CD4-positive, alpha-beta T cell (primary cell): ENCODE results near the gene AK8. TPM values are rescaled to one million over a fixed set of nuclear protein-coding genes. Genes with fewer than 3 reads are reported as not detected.

Source experiments
- ATAC-seq: fragments of 200-7000 bp; cut with Tn5 transposase; one replicate; pipeline ENCODE4 v1.10.0; 2022; ENCODE audit warnings: mild to moderate bottlenecking; ENCODE audit not compliant: poor library complexity
- CTCF ChIA-PET: fragments of 350-600 bp; sonication (Branson Sonifier 250); formaldehyde crosslinking; loops from one replicate; lab custom pipeline; 2021; ENCODE audit warnings: antibody characterized with exemption, inconsistent platforms; lab: Charles Lee
- POLR2A ChIA-PET: fragments of 350-600 bp; sonication (Branson Sonifier 250); formaldehyde crosslinking; loops from one replicate; lab custom pipeline; 2021; ENCODE audit warnings: antibody characterized with exemption, inconsistent platforms; lab: Charles Lee
- DNase-seq, 14 experiments: peaks; one replicate each; pipeline ENCODE4 v3.0.0-alpha.2; 2013 to 2020; ENCODE audit warnings: mixed read lengths in 2 of 14
- H3K27ac ChIP-seq, 2 donors: one replicate each; pipeline versions ENCODE4 v1.5.1 to v1.7.0; 2013; ENCODE audit warnings: low read length in 2 of 2, low read depth in 1 of 2, mild to moderate bottlenecking in 1 of 2
- H3K27me3 ChIP-seq, 2 experiments: 1 replicate in 1 of 2; 2 replicates in 1 of 2; pipeline versions ENCODE4 v1.6.1 to v1.7.0; 2013; ENCODE audit warnings: low read length in 2 of 2, control low read depth in 1 of 2, mild to moderate bottlenecking in 1 of 2, moderate library complexity in 1 of 2; ENCODE audit not compliant: insufficient read depth in 2 of 2, control insufficient read depth in 1 of 2
- H3K36me3 ChIP-seq: one replicate; pipeline ENCODE4 v1.6.1; 2013; ENCODE audit warnings: low read length, control low read depth; ENCODE audit not compliant: insufficient read depth
- H3K4me1 ChIP-seq: one replicate; pipeline ENCODE4 v1.6.1; 2013; ENCODE audit warnings: low read length, control low read depth; ENCODE audit not compliant: insufficient read depth
- H3K4me3 ChIP-seq: one replicate; pipeline ENCODE4 v1.5.1; 2013; ENCODE audit warnings: mild to moderate bottlenecking, low read length, moderate library complexity
- H3K9me3 ChIP-seq, 2 experiments: 1 replicate in 1 of 2; 2 replicates in 1 of 2; pipeline versions ENCODE4 v1.6.1 to v1.7.0; 2013; ENCODE audit warnings: low read length in 2 of 2, mild to moderate bottlenecking in 2 of 2, control low read depth in 1 of 2, moderate library complexity in 1 of 2; ENCODE audit not compliant: control insufficient read depth in 1 of 2, insufficient read depth in 1 of 2
- H3K27ac Mint-ChIP-seq: one replicate; pipeline ENCODE4 v1.8.0; 2020; ENCODE audit warnings: mixed read lengths
- H3K27me3 Mint-ChIP-seq: one replicate; pipeline ENCODE4 v1.8.0; 2021; ENCODE audit warnings: mixed read lengths
- H3K36me3 Mint-ChIP-seq: one replicate; pipeline ENCODE4 v1.8.0; 2021; ENCODE audit warnings: low read depth, mixed read lengths
- H3K4me1 Mint-ChIP-seq: one replicate; pipeline ENCODE4 v1.8.0; 2021; ENCODE audit warnings: low read depth, mixed read lengths
- H3K4me3 Mint-ChIP-seq: one replicate; pipeline ENCODE4 v1.8.0; 2020; ENCODE audit warnings: mild to moderate bottlenecking, mixed read lengths
- H3K9me3 Mint-ChIP-seq: one replicate; pipeline ENCODE4 v1.8.0; 2020; ENCODE audit warnings: mixed read lengths
- CTCF ChIP-seq: fragments of 200-600 bp; IDR thresholded peaks from one replicate; pipeline ENCODE4 v1.8.0; 2022; ENCODE audit warnings: antibody characterized with exemption, mild to moderate bottlenecking
- intact Hi-C, 2 experiments: fragments of 100-400 bp; cut with DNase I in 1 of 2; cut with micrococcal nuclease in 1 of 2; formaldehyde crosslinking; loops; one replicate each; pipeline versions ENCODE4 v1.15.1 to v1.9.0; 2023 to 2025; cut with DNase I, micrococcal nuclease
- total RNA-seq, 174 experiments: library from RNA in 2 of 174; stranded (reverse) in 2 of 174; gene quantifications; one replicate each; pipeline ENCODE4 v1.2.3 and lab custom pipeline; 2021 to 2026

The AK8 gene
- total RNA-seq, 2 experiments from 2014 or later: not detected

DNA sequence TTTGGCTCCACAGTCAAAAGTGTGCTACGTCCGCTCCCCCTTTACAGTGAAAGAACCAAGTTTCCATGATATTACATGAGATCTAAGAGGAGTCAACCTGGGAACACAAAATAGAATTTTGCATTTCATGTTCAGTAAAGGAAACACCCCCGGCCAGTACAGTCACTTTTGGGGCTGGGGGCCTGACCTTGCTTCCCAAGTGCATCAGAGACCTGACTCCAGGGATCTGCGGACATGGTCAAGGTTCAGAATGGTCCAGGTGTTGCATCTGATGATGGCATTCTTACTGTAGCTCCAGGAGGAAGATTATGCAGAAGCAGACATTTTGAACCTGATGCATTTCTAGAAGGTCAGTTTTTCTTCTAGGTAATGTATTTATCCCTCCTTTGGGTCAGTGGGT is 39.8 kb downstream of the AK8 start:
- no peak overlapping the region for H3K4me3 Mint-ChIP-seq
- Histone ChIP-seq H3K4me1 (no peaks in the 10 kb centered on the region), H3K9me3 (no peaks in the 10 kb centered on the region), H3K4me3 (no peak overlapping the region), H3K27ac (no peak overlapping the region), H3K36me3 (no peaks in the 10 kb centered on the region), H3K27me3 (no peaks in the 10 kb centered on the region)
- no peaks in the 10 kb centered on the region for H3K9me3 Mint-ChIP-seq
- ATAC-seq (no peak), DNase-seq (no peak)
- ChIA-PET CTCF (no interaction called here), POLR2A (no interaction called here)
- no peaks in the 10 kb centered on the region for H3K4me1 Mint-ChIP-seq
- H3K27me3 Mint-ChIP-seq: peaks cover 4% of the 10 kb centered on the region
- no peak for TF ChIP-seq CTCF
- H3K27ac Mint-ChIP-seq: no peak overlapping the region
- intact Hi-C loops: no loop called here
- no peaks in the 10 kb centered on the region for H3K36me3 Mint-ChIP-seq

DNA sequence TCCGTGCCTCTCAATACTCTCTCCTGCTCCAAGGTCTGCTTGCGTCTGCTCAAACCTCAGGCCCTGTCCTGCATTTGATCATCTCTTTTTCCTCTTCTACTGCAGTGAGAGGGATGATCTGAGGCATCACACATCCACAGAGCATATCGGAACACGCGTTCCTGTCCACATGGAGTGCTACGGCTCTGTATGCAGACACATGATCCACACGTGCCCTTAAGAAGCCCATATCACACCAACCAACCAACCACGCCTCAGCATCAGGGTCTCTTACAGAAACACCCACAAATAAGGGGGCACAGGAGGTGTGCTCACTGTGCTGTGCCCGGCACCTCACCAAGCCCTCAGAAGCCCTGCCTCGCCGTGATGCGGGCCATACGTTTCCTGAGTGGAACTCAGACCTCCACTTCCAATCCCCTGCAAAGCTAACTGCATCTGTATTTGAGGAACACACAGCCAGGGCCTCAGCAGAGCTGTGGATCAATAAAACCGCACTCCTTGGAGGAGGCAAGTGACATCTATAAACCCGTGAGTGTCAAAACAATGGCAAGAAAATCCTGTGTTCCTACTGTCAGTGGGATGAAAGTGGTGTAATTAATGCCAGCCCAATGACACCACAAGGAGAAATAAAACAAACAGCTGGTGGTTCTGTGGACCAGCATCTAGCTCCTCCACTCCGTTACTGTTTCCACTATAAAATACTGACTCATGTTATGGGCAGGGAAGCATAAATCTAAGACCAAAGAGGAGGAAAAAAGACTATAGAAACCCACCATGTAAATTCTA is 40.4 kb downstream of the AK8 start:
- TF ChIP-seq CTCF: no peak
- Histone ChIP-seq H3K27me3 (no peaks in the 10 kb centered on the region), H3K4me3 (no peak overlapping the region), H3K27ac (no peak overlapping the region), H3K9me3 (no peaks in the 10 kb centered on the region), H3K36me3 (no peaks in the 10 kb centered on the region), H3K4me1 (no peaks in the 10 kb centered on the region)
- H3K4me3 Mint-ChIP-seq: no peak overlapping the region
- peaks cover 4% of the 10 kb centered on the region for H3K27me3 Mint-ChIP-seq
- intact Hi-C loops: no loop called here
- no peak for ATAC-seq
- no peak for DNase-seq
- H3K36me3 Mint-ChIP-seq: no peaks in the 10 kb centered on the region
- no peaks in the 10 kb centered on the region for H3K9me3 Mint-ChIP-seq
- H3K27ac Mint-ChIP-seq: no peak overlapping the region
- H3K4me1 Mint-ChIP-seq: no peaks in the 10 kb centered on the region
- CTCF ChIA-PET: no interaction called here
- POLR2A ChIA-PET: no interaction called here

- no peaks in the 10 kb centered on the region for H3K4me1 ChIP-seq
- ChIA-PET POLR2A (no interaction called here), CTCF (no interaction called here)
- no peak overlapping the region for H3K4me3 ChIP-seq
- H3K27ac ChIP-seq: no peak overlapping the region
- H3K27ac Mint-ChIP-seq: no peak overlapping the region
- H3K36me3 ChIP-seq: no peaks in the 10 kb centered on the region
- no peaks in the 10 kb centered on the region for H3K27me3 ChIP-seq
- no peaks in the 10 kb centered on the region for H3K9me3 Mint-ChIP-seq
- DNase-seq (no peak), ATAC-seq (no peak)
- H3K4me1 Mint-ChIP-seq: no peaks in the 10 kb centered on the region
- H3K36me3 Mint-ChIP-seq: no peaks in the 10 kb centered on the region
- intact Hi-C loops: no loop called here
- H3K9me3 ChIP-seq: no peaks in the 10 kb centered on the region
- H3K27me3 Mint-ChIP-seq: peaks cover 11% of the 10 kb centered on the region
- TF ChIP-seq CTCF: no peak
- no peak overlapping the region for H3K4me3 Mint-ChIP-seq
Measured at GRCh38 chr9:132834343-132834742, 43.7 kb downstream of the AK8 start.
